HUDEP-2 (cell line): ENCODE results near the gene SLC16A2.
"Not testable (repeated sequence)": the region's sequence is repeated elsewhere in the genome, so short reads cannot be mapped to it uniquely, and the experiment has no call there.

Source experiments
- DNase-seq, 76 experiments: peaks; one replicate each; lab custom pipeline; 2025; ENCODE audit not compliant: unreplicated experiment in 76 of 76; lab: John Stamatoyannopoulos, UW

Gene SLC16A2

DNA sequence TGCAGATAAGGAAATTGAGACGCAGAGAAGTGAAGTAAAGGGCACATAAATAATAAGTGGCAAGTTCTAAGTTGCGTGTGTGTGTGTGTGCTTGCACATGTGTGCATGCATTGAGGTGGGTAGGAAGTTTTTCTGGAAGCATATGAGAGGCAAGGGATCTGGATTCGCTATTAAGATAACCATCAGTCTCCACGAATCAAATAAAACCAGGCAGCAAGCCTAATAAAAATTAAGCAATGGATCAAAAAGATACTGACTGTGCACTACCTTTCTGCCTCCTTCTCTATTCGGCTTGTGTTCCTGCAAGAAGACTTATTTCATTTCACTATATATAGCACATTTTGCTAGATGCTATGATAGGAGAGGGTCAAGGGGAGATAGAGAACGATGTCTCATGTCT is 23.8 kb downstream of the SLC16A2 start:
- DNase-seq: no peak

DNA sequence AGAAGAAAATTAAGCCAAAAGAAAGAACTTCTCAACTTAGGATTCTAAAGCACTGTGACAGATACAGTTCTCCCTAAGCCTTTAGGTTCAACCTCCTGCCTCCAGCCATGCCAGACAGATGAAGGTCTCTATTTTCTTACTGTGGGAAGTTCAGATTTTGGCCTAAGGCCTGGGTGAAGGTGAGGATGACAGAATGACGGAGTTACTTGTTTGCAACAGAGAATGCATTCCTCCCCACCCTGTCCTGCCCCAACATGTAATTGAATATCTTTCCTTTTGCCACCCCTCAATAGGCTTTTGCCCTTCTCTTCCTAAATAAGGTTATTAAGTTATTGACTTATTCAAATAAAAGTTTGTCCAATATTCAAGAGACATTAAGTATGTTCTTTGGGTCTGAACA is 25.6 kb downstream of the SLC16A2 start:
- no peak for DNase-seq

DNA sequence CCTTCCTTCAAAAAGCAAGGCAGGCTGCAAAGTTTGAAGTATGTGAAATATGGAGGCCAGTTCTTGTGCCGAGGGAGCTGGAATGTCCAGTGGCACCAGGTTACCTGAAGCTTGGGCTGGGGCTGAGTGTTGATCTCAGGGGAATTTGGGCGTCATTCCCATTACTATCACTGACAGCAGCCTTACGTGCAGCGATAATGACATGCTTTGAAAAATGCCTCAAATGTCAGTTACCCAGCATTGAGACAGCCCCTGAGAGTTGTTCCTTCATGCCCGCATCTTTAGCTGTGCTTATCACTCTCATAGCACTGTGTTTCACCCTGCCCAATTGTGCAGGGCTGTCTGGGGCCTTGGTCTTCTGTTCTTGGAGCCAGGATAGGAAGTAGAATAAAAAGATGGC is 27.4 kb downstream of the SLC16A2 start:
- no peak for DNase-seq

DNA sequence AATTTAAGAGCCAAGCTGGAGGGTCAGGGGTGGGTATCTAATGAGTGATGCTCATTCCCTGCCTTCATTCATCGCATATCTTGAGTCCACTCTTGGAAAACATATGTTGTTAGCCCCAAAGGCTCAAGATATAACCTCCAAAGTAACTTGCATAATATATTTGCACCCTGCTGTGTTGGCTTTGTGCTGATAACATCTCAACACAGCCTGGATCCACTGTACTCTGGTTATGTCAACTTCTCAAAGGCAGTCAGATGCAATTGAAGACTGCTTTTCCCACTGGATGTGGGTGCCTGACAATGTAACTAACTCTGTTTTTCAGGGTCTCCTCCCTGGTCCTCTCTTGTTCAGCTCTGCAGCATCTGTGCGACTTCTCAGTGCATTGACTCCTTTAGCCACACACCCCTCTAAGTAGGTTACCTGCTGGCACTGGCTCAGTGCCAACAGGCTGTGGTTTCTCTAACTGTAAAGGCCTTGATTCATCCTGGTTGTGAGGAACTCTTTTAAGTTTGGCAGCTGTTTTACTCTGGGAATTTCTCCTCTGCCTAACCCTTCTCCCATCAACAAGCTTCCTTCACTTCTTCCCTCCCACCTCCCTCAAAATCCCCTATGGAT is 28.1 kb downstream of the SLC16A2 start:
- no peak for DNase-seq

DNA sequence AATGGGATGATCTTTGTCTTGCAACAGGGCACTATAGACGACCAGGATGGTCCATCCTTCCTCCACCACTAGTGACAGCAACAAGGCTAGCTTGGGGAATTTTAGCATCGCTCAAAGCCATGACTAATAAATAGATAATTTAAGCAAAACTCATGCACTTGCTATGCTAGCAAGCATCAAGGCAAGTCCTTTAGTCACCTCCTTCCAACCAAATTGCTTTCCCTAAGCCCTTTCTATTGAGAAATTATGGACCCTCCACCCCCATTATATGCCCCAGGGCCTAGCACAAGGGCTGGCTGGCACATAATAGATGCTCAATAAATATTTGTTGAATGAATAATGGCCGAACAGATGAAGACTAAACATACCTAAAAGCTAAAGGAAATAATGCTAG is 28.6 kb downstream of the SLC16A2 start:
- no peak for DNase-seq

DNA sequence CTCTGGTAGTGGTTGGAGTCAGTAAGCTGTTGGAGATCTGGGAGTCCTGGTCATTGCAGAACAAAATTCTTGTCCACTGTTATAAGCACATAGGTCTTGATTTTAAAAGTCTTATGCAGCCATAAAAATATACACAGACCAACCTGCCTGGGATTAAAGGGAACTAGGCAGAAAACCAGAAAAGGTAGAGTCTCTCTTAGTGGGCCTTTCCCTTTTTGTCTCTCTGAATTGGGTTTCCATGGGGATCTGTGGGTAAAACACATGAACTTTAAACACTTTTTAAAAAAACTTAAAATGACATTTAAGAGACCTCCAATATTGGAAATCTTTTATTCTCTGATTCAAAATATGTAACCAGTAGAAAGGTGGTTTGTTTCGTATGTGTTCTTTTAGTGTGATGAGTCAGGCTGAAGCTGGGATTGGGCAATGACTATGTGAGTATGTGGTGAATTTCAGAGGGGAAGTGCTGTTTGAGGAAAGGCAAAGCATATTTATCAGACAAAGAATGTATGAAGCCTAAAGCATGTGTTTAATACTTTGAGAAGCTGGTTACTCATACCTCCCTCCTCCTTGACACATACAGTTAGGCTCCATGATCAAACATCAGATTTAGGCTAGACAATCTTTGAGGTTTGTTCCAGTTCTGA is 29.6 kb downstream of the SLC16A2 start:
- DNase-seq: no peak

DNA sequence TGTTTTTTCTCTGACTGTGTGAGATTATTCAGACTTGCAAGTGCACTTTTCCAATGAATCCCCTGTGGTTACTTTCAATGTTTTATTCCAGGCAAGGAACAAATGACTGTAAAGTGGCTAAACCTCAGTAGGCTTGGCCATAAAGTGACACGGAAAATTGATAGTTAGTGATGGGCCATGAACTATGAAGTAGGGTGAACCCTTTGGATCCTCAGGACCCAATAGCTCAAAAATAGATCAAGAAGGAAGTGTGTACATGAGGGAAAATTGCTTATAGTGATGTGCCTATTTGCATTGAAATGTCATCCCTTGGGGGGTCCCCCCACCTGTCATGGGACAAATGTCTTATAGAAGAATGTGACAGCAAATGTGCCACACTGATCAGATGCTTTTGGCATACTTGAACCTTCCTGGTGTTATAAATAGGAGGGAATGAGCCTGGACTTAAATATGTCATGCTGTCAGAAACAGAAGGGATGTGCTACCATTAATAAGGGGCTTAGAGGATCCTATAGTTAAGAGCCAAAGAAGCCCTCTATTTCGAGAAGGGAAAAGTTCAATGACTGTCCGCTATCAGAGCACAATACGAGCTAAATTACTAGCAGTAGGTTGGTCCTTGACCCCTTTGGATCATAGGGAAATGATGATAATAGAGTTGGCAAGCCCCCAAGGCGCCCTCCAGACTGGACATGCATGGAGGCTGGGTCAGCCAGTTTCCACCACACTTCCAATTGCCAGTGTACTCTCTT is 30.3 kb downstream of the SLC16A2 start:
- no peak for DNase-seq

DNA sequence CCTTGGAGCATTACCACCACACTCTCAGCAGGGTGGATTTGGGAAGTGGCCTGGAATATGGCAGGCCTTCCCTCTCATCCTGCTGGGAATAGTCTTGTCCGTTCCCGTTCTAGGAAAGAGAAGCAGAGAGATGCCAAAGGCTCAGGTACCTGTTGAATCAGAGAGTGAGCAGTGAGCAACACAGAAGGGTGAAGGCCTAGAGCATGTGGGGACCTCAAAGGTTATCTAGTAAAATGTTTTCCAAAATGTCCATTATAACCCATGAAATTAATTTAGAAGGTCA is 30.8 kb downstream of the SLC16A2 start:
- DNase-seq: no peak

DNA sequence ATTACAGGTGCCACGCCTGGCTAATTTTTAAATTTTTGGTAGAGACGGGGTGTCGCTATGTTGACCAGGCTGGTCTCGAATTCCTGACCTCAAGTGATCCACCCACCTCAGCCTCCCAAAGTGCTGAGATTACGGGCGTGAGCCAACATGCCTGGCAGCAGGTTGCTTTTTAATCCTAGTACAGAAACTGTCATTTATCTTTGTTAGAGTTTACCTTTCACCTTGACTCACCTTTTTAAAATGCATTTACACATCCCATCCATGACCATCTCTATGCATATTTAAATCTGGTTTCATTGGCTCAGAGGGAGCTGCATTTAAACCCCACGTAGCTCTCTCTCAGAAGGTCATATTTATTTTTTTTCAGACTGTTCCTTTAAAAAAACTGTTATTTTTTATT is 31.9 kb downstream of the SLC16A2 start:
- no peak for DNase-seq

DNA sequence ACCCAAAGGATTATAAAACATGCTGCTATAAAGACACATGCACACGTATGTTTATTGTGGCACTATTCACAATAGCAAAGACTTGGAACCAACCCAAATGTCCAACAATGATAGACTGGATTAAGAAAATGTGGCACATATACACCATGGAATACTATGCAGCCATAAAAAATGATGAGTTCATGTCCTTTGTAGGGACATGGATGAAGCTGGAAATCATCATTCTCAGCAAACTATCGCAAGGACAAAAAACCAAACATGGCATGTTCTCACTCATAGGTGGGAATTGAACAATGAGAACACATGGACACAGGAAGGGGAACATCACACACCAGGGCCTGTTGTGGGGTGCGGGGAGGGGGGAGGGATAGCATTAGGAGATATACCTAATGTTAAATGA is 32.9 kb downstream of the SLC16A2 start:
- DNase-seq: not testable (repeated sequence)

DNA sequence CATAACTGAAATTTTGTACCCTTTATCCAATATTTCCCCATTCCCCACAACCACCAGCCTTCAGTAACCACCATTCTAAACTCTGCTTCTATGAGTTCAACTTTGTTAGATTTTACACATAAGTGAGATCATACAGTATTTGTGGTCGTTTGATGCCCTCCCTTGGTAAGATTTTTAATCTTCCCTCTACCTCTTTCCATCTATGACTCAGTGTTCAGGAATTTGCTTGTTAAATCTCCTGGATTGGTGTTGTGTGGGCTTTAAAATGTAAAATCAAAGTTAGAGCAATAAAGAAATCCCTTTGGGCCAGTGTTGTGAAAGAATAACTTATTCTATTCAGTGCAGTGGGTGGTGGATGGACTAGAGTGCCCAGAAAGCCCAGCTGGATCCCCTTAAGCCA is 37.4 kb downstream of the SLC16A2 start:
- no peak for DNase-seq

DNA sequence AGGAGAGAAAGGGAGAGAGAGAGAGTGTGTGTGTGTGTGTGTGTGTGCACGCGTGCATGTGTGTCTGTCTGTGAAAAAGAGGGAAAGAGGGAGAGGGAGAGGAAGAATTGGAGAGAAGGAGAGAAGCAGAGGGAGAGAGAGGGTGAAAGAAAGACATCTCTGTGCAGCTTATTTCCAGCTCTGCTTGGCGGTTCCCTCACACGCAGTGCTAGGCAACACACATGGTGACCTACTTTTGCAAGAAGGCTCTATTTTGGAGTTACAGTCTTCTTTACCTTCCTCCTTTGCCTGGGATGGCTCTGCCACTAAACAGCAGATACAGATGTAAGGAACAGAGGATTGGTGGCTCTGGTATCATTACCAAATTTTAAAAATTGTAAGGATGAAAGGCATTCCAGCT is 40.1 kb downstream of the SLC16A2 start:
- DNase-seq: no peak

DNA sequence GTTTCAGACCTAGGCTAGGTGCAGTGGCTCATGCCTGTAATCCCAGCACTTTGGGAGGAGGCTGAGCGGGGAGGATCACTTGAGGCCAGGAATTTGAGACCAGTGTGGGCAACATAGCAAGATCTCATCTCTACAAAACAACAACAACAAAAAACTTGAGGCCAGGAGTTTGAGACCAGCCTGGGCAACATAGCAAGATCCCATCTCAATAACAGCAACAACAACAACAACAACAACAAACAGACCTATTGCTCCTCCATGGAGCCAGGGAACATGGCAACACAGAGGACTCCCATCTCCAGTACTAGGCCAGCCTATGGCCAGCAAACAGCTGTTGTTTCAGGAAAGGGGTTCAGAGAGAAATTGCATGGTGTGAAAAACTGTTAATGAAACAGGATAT is 43.4 kb downstream of the SLC16A2 start:
- no peak for DNase-seq

DNA sequence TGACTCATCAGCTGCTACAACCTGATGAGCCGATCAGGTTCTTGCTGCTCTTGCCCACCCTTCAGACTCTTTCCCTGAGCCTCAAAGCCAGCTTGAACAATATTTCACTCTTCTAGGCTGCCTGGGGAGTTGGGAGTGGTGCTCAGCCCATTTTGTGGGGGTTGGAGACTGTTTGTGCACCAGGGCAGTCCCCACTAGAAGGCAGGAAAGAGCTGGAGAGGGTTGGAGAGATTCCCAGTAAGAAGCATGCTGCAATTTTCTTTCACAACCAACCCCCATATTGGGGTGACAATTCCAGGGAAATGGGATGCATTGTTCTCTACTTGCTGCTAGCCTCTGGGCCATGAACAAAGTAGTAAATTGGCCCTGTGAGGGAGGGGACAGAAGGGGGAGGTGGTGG is 44.1 kb downstream of the SLC16A2 start:
- DNase-seq: no peak

DNA sequence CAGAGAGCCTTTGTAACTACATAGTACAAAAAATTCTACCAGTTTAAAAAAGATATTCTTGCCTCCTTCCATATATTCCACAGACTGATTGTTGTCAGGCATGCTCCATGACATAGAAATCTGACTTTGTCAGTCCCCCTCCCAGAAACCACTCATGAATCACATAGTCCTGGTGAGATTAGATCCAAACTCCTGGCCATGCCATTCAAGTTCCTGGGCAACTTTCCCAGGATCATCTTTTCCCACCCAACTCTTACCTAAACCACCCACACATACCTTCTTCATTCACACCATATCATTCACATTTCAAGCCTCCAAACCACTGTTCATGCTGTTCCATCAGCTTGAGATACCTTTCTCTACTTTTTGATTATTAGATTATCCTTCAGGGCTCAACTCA is 46.4 kb downstream of the SLC16A2 start:
- DNase-seq: no peak

DNA sequence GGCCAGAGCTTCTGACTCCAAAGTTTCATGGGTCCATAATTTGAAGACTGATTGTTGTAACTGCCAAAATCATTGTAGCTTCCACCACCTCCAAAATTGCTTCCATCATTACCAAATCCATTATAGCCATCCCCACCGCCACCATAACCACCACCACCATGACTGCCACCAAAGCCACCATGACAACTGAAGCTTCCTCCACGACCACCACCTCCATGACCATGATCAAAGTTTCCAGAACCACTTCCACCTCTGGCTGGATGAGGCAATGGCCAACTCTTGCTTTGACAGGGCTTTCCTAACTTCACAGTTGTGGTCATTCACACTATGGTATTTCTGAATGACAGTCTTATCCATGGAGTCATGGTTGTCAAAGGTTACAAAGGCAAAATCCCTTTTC is 51.8 kb downstream of the SLC16A2 start:
- not testable (repeated sequence) for DNase-seq

DNA sequence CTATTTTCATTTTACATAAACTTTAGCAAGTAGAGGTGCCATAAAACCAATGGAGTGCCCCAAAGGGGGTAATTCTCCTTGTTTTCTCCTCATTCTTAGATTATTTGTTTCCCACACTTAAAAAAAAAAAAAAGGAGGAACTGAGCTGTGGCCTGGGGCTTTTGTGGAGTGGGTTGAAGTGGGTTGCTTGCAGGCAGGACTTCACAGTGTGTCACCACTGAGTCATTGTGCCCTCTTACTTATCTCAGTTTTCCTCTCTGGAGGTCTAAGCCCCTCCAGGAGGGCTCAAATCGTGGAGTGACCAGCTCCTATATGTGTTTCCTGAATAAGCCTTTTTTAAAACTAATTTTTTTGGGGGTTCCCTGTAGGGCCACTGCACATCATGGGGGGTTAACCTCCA is 69.0 kb downstream of the SLC16A2 start:
- no peak for DNase-seq

DNA sequence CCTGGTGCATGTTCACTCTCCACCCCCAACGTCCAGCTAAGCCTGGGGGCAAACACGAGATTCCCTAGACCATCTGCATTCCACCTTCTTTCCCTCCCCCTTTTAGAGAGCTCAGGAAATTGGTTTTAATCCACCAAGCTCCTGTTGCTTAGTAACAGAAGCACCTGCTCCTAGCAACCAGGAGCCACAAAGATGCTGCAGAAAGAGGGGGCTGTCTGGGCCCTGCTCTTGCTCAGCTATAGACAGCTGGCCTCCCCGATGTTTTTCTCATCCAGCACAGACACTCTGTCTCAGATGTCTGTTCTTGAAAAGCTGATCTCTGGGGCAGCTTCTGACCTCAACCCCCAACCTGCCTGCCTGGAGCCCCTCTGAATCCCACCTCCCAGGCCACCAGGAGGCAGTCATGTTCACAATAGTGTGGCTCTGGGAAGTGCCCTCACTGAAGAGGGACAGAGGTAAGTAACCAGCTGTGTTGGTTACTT is 71.5 kb downstream of the SLC16A2 start:
- peak in 1 of 76 experiments; percentile 0 for DNase-seq

DNA sequence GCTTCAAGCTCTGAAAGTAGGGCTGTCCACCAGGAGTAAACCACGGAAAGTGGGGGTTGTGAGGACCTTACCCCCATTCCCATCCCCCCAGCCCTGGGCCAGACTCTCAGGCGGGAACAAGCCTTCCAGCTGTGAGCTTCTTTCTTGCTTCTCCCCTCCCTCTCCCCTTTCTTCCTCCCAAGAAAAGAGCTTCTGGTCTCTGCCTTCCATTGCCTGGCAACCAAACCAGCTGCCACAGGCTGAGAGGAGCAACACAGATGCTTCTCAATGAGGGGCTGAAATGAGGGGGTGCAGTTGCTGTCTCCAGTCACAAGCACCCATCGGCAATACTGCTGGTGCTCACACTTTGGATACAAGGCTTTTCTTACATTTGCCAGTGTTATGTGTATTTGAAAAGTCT is 72.5 kb downstream of the SLC16A2 start:
- DNase-seq: no peak

DNA sequence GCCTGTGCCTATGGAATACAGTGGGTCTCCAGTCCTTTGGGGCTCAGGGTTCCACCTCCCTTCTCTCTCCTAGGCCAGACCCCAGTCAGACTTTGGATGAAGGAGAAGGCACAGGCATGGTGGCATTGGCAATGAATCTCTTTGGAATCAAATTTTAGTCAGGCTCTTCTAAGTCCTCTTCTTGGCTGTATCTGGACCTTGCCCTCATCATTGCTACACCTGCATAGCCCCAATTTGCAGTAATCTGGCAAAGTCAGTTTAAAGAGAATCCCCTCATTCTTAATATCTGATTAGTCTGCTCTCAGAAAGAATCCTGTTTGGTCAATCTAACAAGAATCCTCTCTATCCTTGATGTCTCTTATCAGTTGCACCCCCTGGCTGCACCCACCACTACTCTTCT is 77.6 kb downstream of the SLC16A2 start:
- DNase-seq: no peak

DNA sequence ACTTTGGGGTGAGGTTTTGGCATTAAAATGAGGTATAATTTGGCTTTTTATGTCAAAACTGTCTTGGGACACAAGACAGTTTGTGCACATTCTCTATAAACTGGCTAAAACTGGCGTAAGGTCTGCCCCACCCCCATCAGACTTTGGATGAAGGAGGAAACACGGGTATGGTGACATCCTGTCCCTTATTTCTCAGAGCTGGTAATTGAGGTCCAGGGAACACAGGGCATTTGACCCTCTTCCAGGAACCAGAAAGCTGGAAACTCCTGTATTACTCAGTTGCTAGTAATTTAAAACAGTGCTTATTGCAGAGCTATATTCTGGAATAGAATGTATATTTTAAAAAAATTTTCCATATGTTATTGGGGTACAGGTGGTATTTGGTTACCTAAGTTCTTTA is 78.8 kb downstream of the SLC16A2 start:
- DNase-seq: no peak

DNA sequence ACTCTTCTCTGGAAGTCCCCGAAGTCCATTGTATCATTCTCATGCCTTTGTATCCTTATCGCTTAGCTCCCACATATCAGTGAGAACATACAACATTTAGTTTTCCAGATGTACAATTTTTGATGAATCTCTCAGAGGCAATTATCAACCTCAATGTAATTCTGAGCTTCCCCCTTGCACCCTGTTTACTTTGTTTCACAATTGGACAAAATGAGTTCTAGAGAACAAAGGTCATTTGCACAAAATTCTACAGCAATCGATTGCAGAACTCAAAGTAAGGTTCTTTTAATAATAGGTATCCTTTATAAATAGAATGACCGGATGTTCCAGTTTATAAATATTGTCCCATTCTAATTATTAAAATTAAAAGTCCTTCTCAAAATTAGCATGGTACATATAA is 79.3 kb downstream of the SLC16A2 start:
- DNase-seq: no peak
